ENCODE results near the gene TGFBR3L.
"Not testable (repeated sequence)": the region's sequence is repeated elsewhere in the genome, so short reads cannot be mapped to it uniquely, and the experiment has no call there.

The TGFBR3L gene

DNA sequence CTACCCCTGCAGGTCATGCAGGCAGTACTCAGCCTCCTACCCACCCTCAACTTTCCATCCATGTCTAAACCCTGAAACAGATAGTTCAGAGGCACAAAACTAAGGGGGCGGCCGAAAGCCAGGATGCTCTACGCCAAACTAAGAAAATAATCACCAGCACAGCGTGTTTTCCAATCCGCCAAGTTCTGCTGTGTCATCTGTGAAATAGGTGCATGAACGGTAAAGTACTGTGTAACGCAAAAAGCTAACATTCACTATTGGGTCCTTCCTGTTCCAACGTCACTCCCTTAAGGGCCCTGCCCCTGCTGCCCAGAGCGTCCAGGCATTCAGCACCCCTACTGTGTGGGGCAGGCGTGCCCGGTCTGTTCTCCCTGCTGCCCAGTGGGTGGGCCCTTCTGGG is 41.1 kb downstream of the TGFBR3L start:
- Histone ChIP-seq H3K4me3 (ENCODE audit: low read depth in 1 of 2, low read length in 2 of 2) (no peak overlapping the region), H3K4me1 (ENCODE audit: control insufficient read depth in 1 of 2, insufficient read depth in 2 of 2, low read length in 2 of 2) (no peaks in the 10 kb centered on the region), H3K9me3 (ENCODE audit: control insufficient read depth in 1 of 2, low read length in 2 of 2) (no peaks in the 10 kb centered on the region), H3K27ac (ENCODE audit: low read length) (no peak overlapping the region), H3K27me3 (ENCODE audit: low read depth, low read length) (no peaks in the 10 kb centered on the region), H3K36me3 (ENCODE audit: control insufficient read depth in 1 of 2, insufficient read depth in 2 of 2, low read length in 2 of 2) (peaks cover 5 to 18% of the 10 kb centered on the region in 2 donors)

DNA sequence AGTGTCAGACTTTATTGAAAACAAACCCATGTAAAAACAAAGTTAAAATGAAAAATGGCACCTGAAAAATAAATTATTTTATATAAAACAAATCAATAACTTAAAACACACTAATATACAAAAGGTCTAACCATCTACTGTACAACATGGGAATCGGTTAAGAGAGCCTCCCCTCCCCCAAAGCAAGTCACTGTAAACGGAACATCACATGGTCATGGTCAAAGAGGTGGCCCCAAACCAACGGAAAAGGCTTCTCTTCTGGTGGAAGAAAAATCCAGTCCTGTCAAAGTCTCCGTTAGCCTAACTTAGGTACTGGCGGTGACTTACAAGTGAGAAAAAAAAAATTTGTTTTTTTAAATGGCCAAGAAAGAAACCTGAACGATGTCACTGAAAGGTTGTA is 44.6 kb downstream of the TGFBR3L start:
- H3K4me1 ChIP-seq (ENCODE audit: control insufficient read depth in 1 of 2, insufficient read depth in 2 of 2, low read length in 2 of 2), result no peaks in the 10 kb centered on the region
- no peak overlapping the region for H3K4me3 ChIP-seq (ENCODE audit: low read depth in 1 of 2, low read length in 2 of 2)
- no peaks in the 10 kb centered on the region for H3K9me3 ChIP-seq (ENCODE audit: control insufficient read depth in 1 of 2, low read length in 2 of 2)
- peaks cover 32 to 42% of the 10 kb centered on the region in 2 donors for H3K36me3 ChIP-seq (ENCODE audit: control insufficient read depth in 1 of 2, insufficient read depth in 2 of 2, low read length in 2 of 2)
- no peak overlapping the region for H3K27ac ChIP-seq (ENCODE audit: low read length)
- no peaks in the 10 kb centered on the region for H3K27me3 ChIP-seq (ENCODE audit: low read depth, low read length)

DNA sequence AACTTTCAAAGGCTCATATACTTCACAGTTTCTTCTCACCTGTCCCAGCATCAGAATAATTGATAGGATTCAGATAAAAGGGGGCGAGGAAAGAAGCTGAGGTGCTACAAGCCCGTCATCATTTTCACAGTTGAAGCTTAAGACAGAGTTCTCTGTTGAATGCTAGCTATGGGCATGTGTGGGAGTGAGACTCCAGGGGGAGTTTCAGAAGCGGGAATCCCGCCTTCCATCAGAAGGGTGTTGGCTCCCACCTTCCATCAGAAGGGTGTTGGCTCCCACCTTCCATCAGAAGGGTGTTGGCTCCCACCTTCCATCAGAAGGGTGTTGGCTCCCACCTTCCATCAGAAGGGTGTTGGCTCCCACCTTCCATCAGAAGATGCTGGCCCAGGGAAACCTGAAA is 46.5 kb downstream of the TGFBR3L start:
- not testable (repeated sequence) for H3K27ac ChIP-seq (ENCODE audit: low read length)

DNA sequence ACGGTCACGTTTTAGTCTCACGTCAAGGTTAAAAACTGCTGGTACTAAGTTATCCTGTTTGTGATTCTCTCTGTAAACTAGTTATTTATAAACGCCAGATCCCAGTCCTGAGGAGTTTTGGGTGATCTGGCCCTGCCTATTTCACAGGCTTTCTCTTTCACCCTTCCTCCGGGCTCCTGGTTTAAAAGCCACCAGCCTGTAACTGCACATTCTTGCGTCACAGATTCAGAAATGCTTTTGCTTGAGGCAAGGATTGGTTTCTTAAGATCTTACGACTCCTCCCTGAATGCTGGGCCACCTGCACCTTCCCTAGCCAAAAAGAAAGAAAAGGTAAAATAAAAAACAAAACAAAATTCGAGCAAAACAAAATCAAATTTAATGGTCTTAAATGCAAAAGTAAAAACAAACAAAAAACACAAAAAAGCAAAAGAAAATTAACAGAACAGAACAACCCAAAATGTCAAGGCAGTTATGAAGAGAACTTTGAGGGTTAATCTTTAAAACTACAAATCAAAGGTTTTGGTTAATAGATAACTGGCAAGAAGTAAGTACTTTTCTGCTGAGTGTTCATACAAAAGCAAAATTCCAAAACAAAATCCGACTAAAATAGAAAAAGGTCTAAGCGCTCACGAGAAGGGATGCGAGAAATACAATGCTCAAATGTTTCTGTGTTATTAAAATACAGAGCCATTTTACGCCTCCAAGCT is 47.4 kb downstream of the TGFBR3L start:
- H3K9me3 ChIP-seq (ENCODE audit: control insufficient read depth in 1 of 2, low read length in 2 of 2), result no peaks in the 10 kb centered on the region
- peaks cover 42 to 69% of the 10 kb centered on the region in 2 donors for H3K36me3 ChIP-seq (ENCODE audit: control insufficient read depth in 1 of 2, insufficient read depth in 2 of 2, low read length in 2 of 2)
- H3K27ac ChIP-seq (ENCODE audit: low read length), result no peak overlapping the region
- no peak overlapping the region for H3K4me3 ChIP-seq (ENCODE audit: low read depth in 1 of 2, low read length in 2 of 2)
- no peaks in the 10 kb centered on the region for H3K4me1 ChIP-seq (ENCODE audit: control insufficient read depth in 1 of 2, insufficient read depth in 2 of 2, low read length in 2 of 2)
- H3K27me3 ChIP-seq (ENCODE audit: low read depth, low read length), result no peaks in the 10 kb centered on the region

More for the DNA sequence above, 46.5 kb downstream of the TGFBR3L start:
- H3K27me3 ChIP-seq (ENCODE audit: low read depth, low read length); H3K4me3 ChIP-seq (ENCODE audit: low read depth in 1 of 2, low read length in 2 of 2); H3K9me3 ChIP-seq (ENCODE audit: control insufficient read depth in 1 of 2, low read length in 2 of 2); H3K4me1 ChIP-seq (ENCODE audit: control insufficient read depth in 1 of 2, insufficient read depth in 2 of 2, low read length in 2 of 2): not testable (repeated sequence)
- H3K36me3 ChIP-seq (ENCODE audit: control insufficient read depth in 1 of 2, insufficient read depth in 2 of 2, low read length in 2 of 2), result peaks cover 34 to 59% of the 10 kb centered on the region in 2 donors

DNA sequence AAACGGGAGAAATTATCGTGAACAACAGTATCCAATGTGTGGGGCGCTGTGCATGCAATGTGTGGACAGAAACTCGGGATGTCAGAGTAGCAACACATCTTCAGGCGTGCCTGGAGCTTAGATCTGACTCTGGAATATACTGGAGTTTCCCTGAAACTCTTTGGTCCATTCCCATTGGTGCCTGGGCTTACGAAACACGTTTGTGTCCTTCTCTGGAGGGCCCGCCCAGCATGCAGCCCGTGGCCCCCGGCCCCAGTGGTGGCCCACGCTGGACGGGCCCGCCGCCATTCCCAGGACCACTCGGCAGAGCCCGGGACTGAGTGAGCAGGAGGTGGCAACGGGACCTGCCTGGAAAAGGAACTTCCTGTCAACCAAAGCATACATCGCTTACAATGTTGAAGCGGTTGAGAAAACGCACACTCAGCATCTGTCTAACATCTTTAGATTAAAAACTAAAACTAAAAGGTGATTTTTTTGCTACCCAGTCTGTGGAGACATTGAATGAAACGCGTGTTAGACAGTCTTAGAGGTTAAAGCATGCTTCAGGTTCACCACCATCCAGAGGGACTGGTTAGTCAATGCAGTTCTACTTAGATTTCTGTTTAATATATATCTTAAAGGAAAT is 48.1 kb downstream of the TGFBR3L start:
- H3K4me3 ChIP-seq (ENCODE audit: low read depth in 1 of 2, low read length in 2 of 2), result no peak overlapping the region
- no peaks in the 10 kb centered on the region for H3K9me3 ChIP-seq (ENCODE audit: control insufficient read depth in 1 of 2, low read length in 2 of 2)
- no peak overlapping the region for H3K27ac ChIP-seq (ENCODE audit: low read length)
- H3K36me3 ChIP-seq (ENCODE audit: control insufficient read depth in 1 of 2, insufficient read depth in 2 of 2, low read length in 2 of 2), result peaks cover 45 to 72% of the 10 kb centered on the region in 2 donors
- H3K27me3 ChIP-seq (ENCODE audit: low read depth, low read length), result no peaks in the 10 kb centered on the region
- no peaks in the 10 kb centered on the region for H3K4me1 ChIP-seq (ENCODE audit: control insufficient read depth in 1 of 2, insufficient read depth in 2 of 2, low read length in 2 of 2)

DNA sequence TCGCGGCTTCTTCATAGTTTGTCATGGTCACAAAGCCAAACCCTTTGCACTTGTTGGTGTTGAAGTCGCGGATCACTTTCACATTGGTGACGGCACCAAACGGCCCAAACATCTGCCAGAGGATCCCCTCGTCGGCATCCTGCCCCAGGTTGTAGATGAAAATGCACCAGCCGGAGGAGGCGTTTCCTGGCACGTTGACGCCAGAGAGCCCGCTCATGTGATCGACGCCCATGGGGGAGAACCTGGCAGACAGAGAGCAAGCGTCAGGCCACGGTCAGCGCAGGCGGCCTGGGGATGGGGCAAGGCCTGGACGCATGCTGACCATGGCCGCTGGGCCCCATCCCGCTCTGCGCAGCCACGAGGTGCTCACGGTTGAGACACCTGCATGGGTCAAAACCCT is 48.9 kb downstream of the TGFBR3L start:
- no peaks in the 10 kb centered on the region for H3K9me3 ChIP-seq (ENCODE audit: control insufficient read depth in 1 of 2, low read length in 2 of 2)
- H3K36me3 ChIP-seq (ENCODE audit: control insufficient read depth in 1 of 2, insufficient read depth in 2 of 2, low read length in 2 of 2), result peaks cover 45 to 71% of the 10 kb centered on the region in 2 donors
- H3K4me1 ChIP-seq (ENCODE audit: control insufficient read depth in 1 of 2, insufficient read depth in 2 of 2, low read length in 2 of 2), result no peaks in the 10 kb centered on the region
- no peak overlapping the region for H3K27ac ChIP-seq (ENCODE audit: low read length)
- H3K4me3 ChIP-seq (ENCODE audit: low read depth in 1 of 2, low read length in 2 of 2), result no peak overlapping the region
- H3K27me3 ChIP-seq (ENCODE audit: low read depth, low read length), result no peaks in the 10 kb centered on the region

DNA sequence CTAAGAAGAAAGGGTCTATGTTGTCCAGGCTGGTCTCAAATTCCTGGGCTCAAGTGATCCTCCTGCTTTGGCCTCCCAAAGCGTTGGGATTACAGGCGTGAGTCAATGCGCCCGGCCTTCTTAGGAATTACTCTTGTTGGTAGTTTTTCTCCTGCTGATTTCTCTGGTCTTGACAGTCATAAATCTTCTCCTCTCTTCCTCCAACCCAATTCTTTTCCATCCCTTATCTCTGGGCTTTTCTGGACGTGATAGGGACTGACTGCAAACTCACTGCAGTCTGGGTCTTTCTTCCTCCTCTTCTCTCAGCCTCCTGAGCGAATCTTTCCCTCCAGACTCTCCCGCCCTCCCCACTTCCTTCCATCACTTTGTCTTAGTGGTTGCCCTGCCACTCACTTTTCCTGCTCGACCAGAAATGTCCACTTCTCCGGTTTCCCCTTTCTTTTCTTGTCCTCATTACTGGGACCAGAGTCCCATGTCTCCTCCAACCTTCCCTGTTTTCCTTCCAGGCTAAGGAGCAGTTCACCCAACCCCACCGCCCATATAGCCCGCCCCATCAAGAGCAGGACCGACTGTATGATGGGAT is 50.7 kb downstream of the TGFBR3L start:
- H3K9me3 ChIP-seq (ENCODE audit: control insufficient read depth in 1 of 2, low read length in 2 of 2), result no peaks in the 10 kb centered on the region
- peaks cover 44 to 78% of the 10 kb centered on the region in 2 donors for H3K36me3 ChIP-seq (ENCODE audit: control insufficient read depth in 1 of 2, insufficient read depth in 2 of 2, low read length in 2 of 2)
- H3K27me3 ChIP-seq (ENCODE audit: low read depth, low read length), result no peaks in the 10 kb centered on the region
- no peak overlapping the region for H3K27ac ChIP-seq (ENCODE audit: low read length)
- H3K4me3 ChIP-seq (ENCODE audit: low read depth in 1 of 2, low read length in 2 of 2), result no peak overlapping the region
- no peaks in the 10 kb centered on the region for H3K4me1 ChIP-seq (ENCODE audit: control insufficient read depth in 1 of 2, insufficient read depth in 2 of 2, low read length in 2 of 2)

DNA sequence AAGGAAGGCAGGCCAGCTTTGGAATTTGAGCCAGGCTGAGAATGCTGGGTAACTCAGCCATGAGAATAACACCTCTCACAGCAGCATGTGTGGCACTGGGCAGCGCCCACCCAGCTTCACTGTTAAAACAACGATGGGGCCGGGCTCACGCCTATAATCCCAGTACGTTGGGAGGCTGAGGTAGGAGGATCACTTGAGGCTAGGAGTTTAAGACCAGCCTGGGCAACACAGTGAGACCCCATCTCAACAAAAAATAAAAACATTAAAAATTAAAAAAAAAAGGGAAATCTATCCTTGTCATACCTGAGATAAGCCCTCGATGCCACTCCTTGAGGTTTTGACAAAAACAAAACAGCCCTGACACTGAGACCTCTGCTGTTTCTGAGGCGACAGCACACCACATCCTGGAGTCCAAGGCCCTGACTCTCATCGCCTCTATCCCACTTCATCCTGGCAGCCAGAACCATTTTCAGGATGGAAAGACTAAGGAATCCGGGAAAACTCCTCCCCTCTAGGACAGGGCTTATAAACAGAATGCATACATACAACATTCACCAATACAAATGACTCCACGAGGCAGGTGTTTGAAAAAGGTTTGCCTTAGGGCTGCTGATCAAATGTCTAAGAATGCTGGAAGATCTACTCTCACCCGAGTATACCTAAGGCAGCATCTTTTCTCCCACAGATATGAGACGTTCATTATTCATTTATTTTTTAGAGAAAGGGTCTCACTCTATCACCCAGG is 51.5 kb downstream of the TGFBR3L start:
- Histone ChIP-seq H3K4me3 (ENCODE audit: low read depth in 1 of 2, low read length in 2 of 2) (no peak overlapping the region), H3K4me1 (ENCODE audit: control insufficient read depth in 1 of 2, insufficient read depth in 2 of 2, low read length in 2 of 2) (no peaks in the 10 kb centered on the region), H3K27ac (ENCODE audit: low read length) (no peak overlapping the region), H3K9me3 (ENCODE audit: control insufficient read depth in 1 of 2, low read length in 2 of 2) (no peaks in the 10 kb centered on the region), H3K27me3 (ENCODE audit: low read depth, low read length) (no peaks in the 10 kb centered on the region), H3K36me3 (ENCODE audit: control insufficient read depth in 1 of 2, insufficient read depth in 2 of 2, low read length in 2 of 2) (peaks cover 38 to 80% of the 10 kb centered on the region in 2 donors)

DNA sequence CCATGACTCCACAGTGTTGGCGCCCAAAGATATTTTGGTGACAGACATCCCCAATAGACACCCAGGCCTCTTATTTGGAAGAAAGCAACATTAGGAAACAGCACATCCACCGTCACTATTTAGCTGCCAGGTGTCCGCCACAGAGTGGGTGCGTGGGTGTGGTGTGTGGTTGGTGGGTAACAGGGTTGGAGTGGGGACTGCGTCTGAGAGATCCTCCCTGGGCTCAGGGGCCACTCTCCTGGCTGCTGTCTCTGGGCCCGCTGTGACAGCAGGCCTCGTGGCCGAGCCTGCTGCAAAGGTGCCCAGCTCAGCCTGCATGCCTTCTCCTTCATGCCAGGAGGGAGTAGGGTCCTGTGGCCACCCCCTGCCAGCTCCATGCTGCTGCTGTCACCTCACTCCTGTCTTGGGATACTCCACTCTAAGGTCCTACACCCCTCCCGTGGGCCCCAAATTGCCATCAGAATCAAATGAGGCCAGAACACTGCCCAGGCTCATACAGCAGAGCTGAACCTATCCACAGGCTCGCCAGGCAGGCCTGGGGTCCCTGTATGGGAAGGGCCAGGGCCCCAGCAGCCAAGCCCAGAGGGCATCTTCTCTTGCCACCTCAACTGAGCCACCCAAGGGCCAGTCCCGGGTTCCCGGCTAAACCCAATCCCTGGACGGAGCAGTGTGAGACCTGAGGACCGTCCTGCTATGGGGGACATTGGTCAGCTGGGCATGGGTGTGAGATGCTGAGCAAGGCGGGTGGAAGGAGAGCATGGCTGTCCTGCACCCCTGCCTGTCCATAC is 53.6 kb downstream of the TGFBR3L start:
- no peak overlapping the region for H3K27ac ChIP-seq (ENCODE audit: low read length)
- H3K36me3 ChIP-seq (ENCODE audit: control insufficient read depth in 1 of 2, insufficient read depth in 2 of 2, low read length in 2 of 2), result peaks cover 31 to 86% of the 10 kb centered on the region in 2 donors

More for the DNA sequence above, 53.6 kb downstream of the TGFBR3L start:
- Histone ChIP-seq H3K4me3 (ENCODE audit: low read depth in 1 of 2, low read length in 2 of 2) (no peak overlapping the region), H3K4me1 (ENCODE audit: control insufficient read depth in 1 of 2, insufficient read depth in 2 of 2, low read length in 2 of 2) (no peaks in the 10 kb centered on the region), H3K27me3 (ENCODE audit: low read depth, low read length) (no peaks in the 10 kb centered on the region), H3K9me3 (ENCODE audit: control insufficient read depth in 1 of 2, low read length in 2 of 2) (no peaks in the 10 kb centered on the region)
